ENCODE results near the gene SOHLH2. TPM values are rescaled to one million over a fixed set of nuclear protein-coding genes. Genes with fewer than 3 reads are reported as not detected.

The SOHLH2 gene
- total and polyA plus RNA-seq, 2 of the 4 experiments (the other 2 are of a cell fraction): 0.17 to 0.18 TPM

GRCh38 chr13:36130193-36130551 is 84.2 kb downstream of the SOHLH2 start:
- no peak for DNase-seq
- Histone ChIP-seq H2BK5ac (ENCODE audit: low read depth, low read length, poor library complexity, severe bottlenecking) (no peak overlapping the region), H3K9me3 (ENCODE audit: control insufficient read depth, insufficient read depth, low read length) (no peaks in the 10 kb centered on the region), H2BK20ac (ENCODE audit: low read depth, low read length) (no peak overlapping the region), H2AK9ac (replicated peaks; ENCODE audit: low read depth, low read length, poor library complexity) (no peak overlapping the region), H2BK15ac (ENCODE audit: low read depth, low read length) (no peak overlapping the region), H4K5ac (ENCODE audit: low read depth, low read length) (no peak overlapping the region), H3K9me1 (ENCODE audit: insufficient read depth, low read length) (no peaks in the 10 kb centered on the region), H3K9ac (ENCODE audit: low read depth, low read length) (no peak overlapping the region), H3K27ac (ENCODE audit: insufficient read depth, low read length) (no peak overlapping the region), H4K8ac (ENCODE audit: low read depth in 2 of 2, low read length in 2 of 2) (no peak overlapping the region), H3K79me1 (ENCODE audit: low read depth in 1 of 2, low read length in 2 of 2) (no peaks in the 10 kb centered on the region), H3K4me3 (ENCODE audit: insufficient read depth, low read depth, low read length) (no peak overlapping the region), H2AK5ac (ENCODE audit: low read depth, low read length) (no peak overlapping the region), H3K36me3 (ENCODE audit: control insufficient read depth, insufficient read depth, low read length) (no peaks in the 10 kb centered on the region), H3K4ac (ENCODE audit: low read depth, low read length) (no peak overlapping the region), H4K91ac (ENCODE audit: insufficient read depth, low read depth, low read length) (no peak overlapping the region), H3K18ac (ENCODE audit: low read depth, low read length) (no peak overlapping the region), H2AFZ (replicated peaks; ENCODE audit: low read length, poor library complexity) (peak overlapping the region; percentile 55), H3K4me1 (ENCODE audit: control insufficient read depth, insufficient read depth, low read length) (no peaks in the 10 kb centered on the region), H3K4me2 (ENCODE audit: low read depth, low read length) (no peak overlapping the region; the same call in 1 of the 2 replicates), H3K56ac (ENCODE audit: extremely low read depth, insufficient read depth, low read length) (no peak overlapping the region), H3K14ac (replicated peaks; ENCODE audit: low read depth, low read length) (no peak overlapping the region), H4K20me1 (ENCODE audit: insufficient read depth, low read length) (no peaks in the 10 kb centered on the region), H3K23ac (ENCODE audit: low read depth, low read length) (no peak overlapping the region), H2BK120ac (ENCODE audit: low read depth, low read length) (no peak overlapping the region), H3K27me3 (ENCODE audit: control insufficient read depth, insufficient read depth, low read length) (peaks cover 31% of the 10 kb centered on the region)
- ATAC-seq (ENCODE audit: low read depth): no peak
- ChIA-PET CTCF (no interaction called here), POLR2A (ENCODE audit: unreplicated experiment) (no interaction called here)
- no TSS peak for BruUV-seq (replicated peaks)
- intact Hi-C loops (cut with micrococcal nuclease) (no loop called here), dilution Hi-C loops (cut with HindIII; ENCODE audit: low sequenced_read_pairs, unreplicated experiment) (no loop called here), in situ Hi-C loops (cut with MboI; ENCODE audit: low sequenced_read_pairs) (no loop called here)
- 40% methylated on average over 9 of the region's 13 CpGs; no CpG with 5 or more reads in 1 of the 2 experiments for WGBS, 2 experiments (ENCODE audit: extremely low coverage in 2 of 2, insufficient read length in 1 of 2)
- TF ChIP-seq RAD21 (IDR thresholded peaks at IDR 0.05; ENCODE audit: low read length): no peak
- no peak for TF ChIP-seq RCOR1 (IDR thresholded peaks at IDR 0.05; ENCODE audit: insufficient replicate concordance, low read length)
- TF ChIP-seq BHLHE40 (IDR thresholded peaks at IDR 0.05; ENCODE audit: low read depth, low read length): no peak
- TF ChIP-seq NFE2L2 (IDR thresholded peaks at IDR 0.05; ENCODE audit: low read depth, low read length): no peak
- no peak for TF ChIP-seq CHD1 (IDR thresholded peaks at IDR 0.05; ENCODE audit: low read depth, low read length)
- TF ChIP-seq RFX5 (IDR thresholded peaks at IDR 0.05; ENCODE audit: low read depth, low read length): no peak
- TF ChIP-seq FOS (IDR thresholded peaks at IDR 0.05; ENCODE audit: low read depth, low read length): no peak
- TF ChIP-seq MAZ (IDR thresholded peaks at IDR 0.05; ENCODE audit: borderline replicate concordance, low read depth, low read length): no peak
- TF ChIP-seq CEBPB (IDR thresholded peaks at IDR 0.05; ENCODE audit: low read depth, low read length): no peak
- no peak for TF ChIP-seq POLR2A (IDR thresholded peaks at IDR 0.05; ENCODE audit: low read depth, low read length)
- no peak for TF ChIP-seq ELK1 (IDR thresholded peaks at IDR 0.05; ENCODE audit: borderline replicate concordance, low read depth, low read length)
